Spleen (tissue), 11 donors: ENCODE measurements around the gene SPTBN1. TPM values are rescaled to one million over a fixed set of nuclear protein-coding genes. Genes with fewer than 3 reads are reported as not detected.
A peak's percentile ranks its signal among the peaks of the same experiment; 100 is the strongest.

ENCODE experiments used
- DNase-seq: peaks from one replicate; pipeline ENCODE4 v3.0.0-alpha.2; 2020
- H3K27ac ChIP-seq, 8 donors: fragments of 200-600 bp; sonication (generic) in 7 of 8; 1 replicate in 4 of 8; 2 replicates in 4 of 8; pipeline versions ENCODE4 v1.5.0 to v1.8.0; 2016 to 2021; ENCODE audit warnings: inconsistent platforms in 4 of 8, mild to moderate bottlenecking in 4 of 8, moderate library complexity in 1 of 8
- H3K27me3 ChIP-seq, 7 donors: fragments of 200-600 bp; sonication (generic) in 6 of 7; replicated peaks in 1 of 7; 1 replicate in 4 of 7; 2 replicates in 3 of 7; pipeline versions ENCODE4 v1.5.0 to v1.8.0; 2016 to 2021; ENCODE audit warnings: inconsistent platforms in 3 of 7, mild to moderate bottlenecking in 1 of 7
- H3K36me3 ChIP-seq, 6 donors: fragments of 200-600 bp; sonication (generic) in 5 of 6; 1 replicate in 4 of 6; 2 replicates in 2 of 6; pipeline versions ENCODE4 v1.5.0 to v1.8.0; 2016 to 2021; ENCODE audit warnings: inconsistent platforms in 2 of 6
- H3K4me1 ChIP-seq, 6 donors: fragments of 200-600 bp; sonication (generic) in 5 of 6; 1 replicate in 3 of 6; 2 replicates in 3 of 6; pipeline versions ENCODE4 v1.5.0 to v1.8.0; 2016 to 2021; ENCODE audit warnings: inconsistent platforms in 3 of 6
- H3K4me3 ChIP-seq, 8 donors: fragments of 200-600 bp; sonication (generic) in 7 of 8; 1 replicate in 4 of 8; 2 replicates in 4 of 8; pipeline versions ENCODE4 v1.5.0 to v1.8.0; 2016 to 2021; ENCODE audit warnings: inconsistent platforms in 4 of 8, mild to moderate bottlenecking in 4 of 8, moderate library complexity in 2 of 8
- H3K9me3 ChIP-seq, 8 donors: fragments of 200-600 bp; sonication (generic) in 7 of 8; 1 replicate in 4 of 8; 2 replicates in 4 of 8; pipeline versions ENCODE4 v1.5.0 to v1.8.0; 2016 to 2021; ENCODE audit warnings: inconsistent platforms in 4 of 8
- POLR2A ChIP-seq, 3 donors: fragments of 450-650 bp; IDR thresholded peaks; one replicate each; pipeline ENCODE4 v1.5.1; 2017; ENCODE audit warnings: antibody characterized with exemption in 3 of 3, mild to moderate bottlenecking in 1 of 3
- POLR2AphosphoS5 ChIP-seq, 3 donors: sonication (generic); formaldehyde crosslinking; IDR thresholded peaks; one replicate each; pipeline ENCODE4 v1.5.1; 2017; ENCODE audit warnings: antibody characterized with exemption in 3 of 3
- WGBS, 5 donors: extraction: QIAGEN DNeasy Blood & Tissue Kit in 3 of 5; methylation state at CpG; one replicate each; pipeline versions ENCODE4 v1.1.5 to v1.1.7; 2013 to 2018; 5-methylcytosine and 5-hydroxymethylcytosine counted together
- intact Hi-C: fragments of 100-400 bp; cut with DNase I; formaldehyde crosslinking; loops from one replicate; pipeline ENCODE4 v1.15.0; 2023; ENCODE audit warnings: low total_unique reads
- polyA plus RNA-seq, 3 donors: library from polyadenylated mRNA; stranded (reverse); fragments of 200-250 nt; gene quantifications; one replicate each; pipeline ENCODE4 v1.2.1, GENCODE V29; 2013
- total RNA-seq, 7 donors: library from RNA; depleted of rRNA in 3 of 7; stranded (reverse); fragments of >200 nt in 3 of 7; fragmentation: NEBNext Ultra II Directional in 4 of 7; extraction: Animal tissue kit (Norgen Biotek cat#: 25700) in 4 of 7; gene quantifications; one replicate each; pipeline versions ENCODE4 v1.1.0 to v1.2.1, GENCODE V29; 2016 to 2021
- TF ChIP-seq, protein P1 (sequence below), 11 experiments: fragments of 200-600 bp in 7 of 11; fragments of 450-650 bp in 4 of 11; sonication (generic) in 4 of 11; IDR thresholded peaks in 8 of 11; conservative IDR thresholded peaks in 3 of 11; 1 replicate in 7 of 11; 2 replicates in 4 of 11; pipeline versions ENCODE4 v1.4.0 to v1.8.0; 2016 to 2021; ENCODE audit warnings: antibody characterized with exemption in 11 of 11, inconsistent platforms in 4 of 11, mild to moderate bottlenecking in 1 of 11
- donor health status: healthy with polysubstance abuse.
- donor health status: DM: no; HTN: no; CAD: no; lungs with moderate emphysema.
- donor health status: DM: no; HTN: no; CAD: no.
- donor health status: Bipolar disorder and iron deficiency.
- donor health status: healthy.
- donor health status: DM: no; HTN: no; CAD: no.
- donor health status: DM: yes; HTN: yes; CAD: no.

Gene SPTBN1
- total and polyA plus RNA-seq, 10 donors: 32.7 to 352 (median 269) TPM

DNA sequence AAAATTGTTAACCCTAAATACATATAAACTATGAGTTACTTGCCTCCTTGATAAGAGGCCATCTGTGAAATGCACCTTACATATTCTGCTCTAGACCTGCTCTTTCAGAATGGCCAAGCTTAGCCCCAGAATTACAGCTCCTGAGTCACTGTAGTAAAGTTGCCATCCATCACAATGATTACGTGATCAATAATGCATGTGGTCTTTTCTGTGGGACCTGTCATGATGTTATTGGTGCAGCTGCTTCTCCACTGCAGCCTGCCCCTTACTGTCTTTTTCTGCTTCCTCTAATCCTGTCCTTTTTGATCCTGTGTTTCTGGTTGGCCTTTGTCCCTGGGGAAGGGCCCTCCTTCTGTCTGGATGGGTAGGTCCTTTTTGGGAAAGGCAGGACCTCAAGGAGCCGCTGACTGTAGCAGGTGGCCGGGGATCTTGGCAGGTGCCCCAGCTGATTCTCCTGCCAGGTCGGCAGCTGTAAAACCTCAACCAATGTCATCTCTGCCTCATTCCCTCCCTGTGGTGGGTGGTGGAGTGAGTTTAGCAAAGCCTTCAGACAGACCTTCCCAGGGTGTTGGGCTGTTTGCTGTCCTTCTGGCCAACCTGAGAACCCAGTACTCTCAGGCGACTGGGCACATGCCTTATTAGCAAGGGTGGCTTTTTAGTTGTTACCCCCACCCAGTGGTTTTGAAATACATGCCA lies 141.2 kb downstream of the SPTBN1 start:
- 41 to 58% (median 51%) methylated on average over 5 of the region's 5 CpGs for WGBS, 5 donors
- intact Hi-C loops: no loop called here

DNA sequence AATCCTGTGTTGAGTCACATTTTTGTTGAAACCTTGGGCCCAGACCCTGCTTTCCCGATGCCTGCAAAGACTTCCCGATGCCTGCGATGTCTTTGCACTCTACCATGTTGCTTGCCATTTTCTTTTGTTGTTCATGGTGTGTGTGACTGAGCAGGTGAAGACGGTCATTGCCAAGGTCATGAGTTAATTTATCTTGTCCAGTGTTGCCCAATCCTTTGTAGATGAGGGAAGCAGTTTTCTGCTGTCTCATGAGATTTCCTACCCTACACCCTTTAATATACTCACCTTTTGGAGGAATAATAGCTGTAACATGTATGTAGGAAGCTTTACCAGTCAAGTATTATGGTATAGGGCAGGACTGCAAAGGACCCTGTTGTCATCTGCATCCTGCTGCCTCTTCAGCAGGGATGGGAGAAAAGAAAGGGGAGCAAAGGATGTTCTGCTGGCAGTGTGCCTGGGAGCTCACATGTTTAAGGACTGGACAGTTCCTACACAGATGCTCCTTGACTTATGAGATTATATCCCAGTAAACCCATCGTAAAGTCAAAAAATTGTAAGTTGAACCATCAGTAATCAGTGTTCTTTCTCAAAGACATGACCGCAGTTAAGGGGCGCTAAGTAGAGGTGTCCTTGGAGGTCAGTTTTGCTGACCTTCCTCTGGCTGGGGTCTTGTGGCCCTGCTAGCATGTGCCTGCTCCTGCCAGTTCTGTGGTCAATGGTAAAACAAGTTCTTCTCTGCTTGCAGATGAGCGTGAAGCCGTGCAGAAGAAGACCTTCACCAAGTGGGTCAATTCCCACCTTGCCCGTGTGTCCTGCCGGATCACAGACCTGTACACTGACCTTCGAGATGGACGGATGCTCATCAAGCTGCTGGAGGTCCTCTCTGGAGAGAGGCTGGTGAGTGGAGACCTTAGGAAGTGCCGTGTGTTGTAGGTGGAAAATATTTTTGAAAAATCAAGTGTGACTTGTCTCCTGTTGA lies 142.5 kb downstream of the SPTBN1 start:
- Histone ChIP-seq H3K36me3 (peaks cover 0 to 23% (median 10%) of the 10 kb centered on the region in 6 donors), H3K4me3 (no peak overlapping the region), H3K27ac (peak overlapping the region in 5 of 8 donors; percentile 69 to 83 (median 78)), H3K9me3 (no peaks in the 10 kb centered on the region), H3K27me3 (no peaks in the 10 kb centered on the region), H3K4me1 (peaks cover 52 to 100% (median 91%) of the 10 kb centered on the region in 6 donors)
- no peak for DNase-seq
- intact Hi-C loops: no loop called here
- no peak for TF ChIP-seq POLR2A (IDR thresholded peaks at IDR 0.05)
- TF ChIP-seq POLR2AphosphoS5 (IDR thresholded peaks at IDR 0.05): no peak
- TF ChIP-seq, protein P1, sequence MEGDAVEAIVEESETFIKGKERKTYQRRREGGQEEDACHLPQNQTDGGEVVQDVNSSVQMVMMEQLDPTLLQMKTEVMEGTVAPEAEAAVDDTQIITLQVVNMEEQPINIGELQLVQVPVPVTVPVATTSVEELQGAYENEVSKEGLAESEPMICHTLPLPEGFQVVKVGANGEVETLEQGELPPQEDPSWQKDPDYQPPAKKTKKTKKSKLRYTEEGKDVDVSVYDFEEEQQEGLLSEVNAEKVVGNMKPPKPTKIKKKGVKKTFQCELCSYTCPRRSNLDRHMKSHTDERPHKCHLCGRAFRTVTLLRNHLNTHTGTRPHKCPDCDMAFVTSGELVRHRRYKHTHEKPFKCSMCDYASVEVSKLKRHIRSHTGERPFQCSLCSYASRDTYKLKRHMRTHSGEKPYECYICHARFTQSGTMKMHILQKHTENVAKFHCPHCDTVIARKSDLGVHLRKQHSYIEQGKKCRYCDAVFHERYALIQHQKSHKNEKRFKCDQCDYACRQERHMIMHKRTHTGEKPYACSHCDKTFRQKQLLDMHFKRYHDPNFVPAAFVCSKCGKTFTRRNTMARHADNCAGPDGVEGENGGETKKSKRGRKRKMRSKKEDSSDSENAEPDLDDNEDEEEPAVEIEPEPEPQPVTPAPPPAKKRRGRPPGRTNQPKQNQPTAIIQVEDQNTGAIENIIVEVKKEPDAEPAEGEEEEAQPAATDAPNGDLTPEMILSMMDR (IDR thresholded peaks at IDR 0.05 in 8 of 11, conservative IDR thresholded peaks at IDR 0.05 in 3 of 11): no peak
- 90 to 95% (median 93%) methylated on average over 14 of the region's 14 CpGs for WGBS, 5 donors

More for the DNA sequence above, 141.2 kb downstream of the SPTBN1 start:
- Histone ChIP-seq H3K27ac (peak overlapping the region; percentile 48 to 83 (median 74)), H3K4me1 (peaks cover 46 to 100% (median 87%) of the 10 kb centered on the region in 6 donors), H3K36me3 (peaks cover 0 to 31% (median 10%) of the 10 kb centered on the region in 6 donors), H3K27me3 (no peaks in the 10 kb centered on the region), H3K4me3 (peak overlapping the region in 1 of 8 donors; percentile 8), H3K9me3 (no peaks in the 10 kb centered on the region)
- no peak for DNase-seq
- no peak for TF ChIP-seq POLR2A (IDR thresholded peaks at IDR 0.05)
- peak in 1 of 3 donors; percentile 29 for TF ChIP-seq POLR2AphosphoS5 (IDR thresholded peaks at IDR 0.05)

DNA sequence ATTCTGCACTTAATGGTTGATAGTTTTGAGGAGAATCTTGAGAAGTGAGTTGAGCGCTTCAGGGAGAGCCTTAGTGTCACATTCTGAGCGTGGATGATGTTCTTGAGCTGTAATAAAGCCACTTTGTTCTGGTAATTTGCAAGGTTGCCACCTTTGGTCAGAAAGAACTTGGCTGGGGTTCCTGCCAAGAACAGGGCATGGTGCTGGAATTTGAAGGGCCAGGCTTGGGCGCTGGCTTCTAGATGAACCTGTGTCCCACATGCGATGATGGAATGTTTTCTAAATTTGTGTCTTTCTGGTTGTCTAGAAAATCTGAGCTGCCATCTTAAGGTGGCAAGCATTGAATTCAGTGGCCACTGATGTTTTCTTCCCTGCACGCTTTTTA lies 143.2 kb downstream of the SPTBN1 start:
- peak overlapping the region in 6 of 8 donors; percentile 53 to 83 (median 77) for H3K27ac ChIP-seq
- TF ChIP-seq, protein P1 (IDR thresholded peaks at IDR 0.05 in 8 of 11, conservative IDR thresholded peaks at IDR 0.05 in 3 of 11): no peak
- TF ChIP-seq POLR2A (IDR thresholded peaks at IDR 0.05) (no peak), POLR2AphosphoS5 (IDR thresholded peaks at IDR 0.05) (no peak)
- no peak overlapping the region for H3K4me3 ChIP-seq
- DNase-seq: no peak
- H3K27me3 ChIP-seq: no peaks in the 10 kb centered on the region
- 95 to 99% (median 97%) methylated on average over 5 of the region's 5 CpGs for WGBS, 5 donors
- no peaks in the 10 kb centered on the region for H3K9me3 ChIP-seq
- intact Hi-C loops: no loop called here
- H3K36me3 ChIP-seq: peaks cover 0 to 23% (median 10%) of the 10 kb centered on the region in 6 donors
- peaks cover 58 to 100% (median 91%) of the 10 kb centered on the region in 6 donors for H3K4me1 ChIP-seq

DNA sequence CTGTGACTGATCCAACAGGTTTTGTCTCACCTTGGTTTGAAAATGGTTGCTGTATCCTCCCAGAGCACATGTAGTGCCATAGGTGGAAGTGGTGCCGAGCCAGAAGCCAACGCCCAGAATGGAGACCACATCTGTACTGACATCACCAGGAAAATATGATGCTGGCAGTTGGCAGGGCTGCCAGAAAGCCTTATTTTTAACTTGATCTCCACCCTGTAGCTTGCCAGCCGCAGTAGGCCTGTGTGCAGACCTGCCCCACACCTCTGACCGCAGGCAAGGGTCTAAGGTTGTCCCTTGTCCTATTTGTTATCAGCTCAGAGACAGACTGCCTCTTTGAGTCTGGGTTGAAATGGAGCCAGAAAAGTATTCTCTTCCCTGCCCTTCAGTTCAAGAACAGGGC lies 143.8 kb downstream of the SPTBN1 start:
- Histone ChIP-seq H3K27ac (peak overlapping the region; percentile 51 to 83 (median 72)), H3K9me3 (no peaks in the 10 kb centered on the region), H3K36me3 (peaks cover 0 to 23% (median 10%) of the 10 kb centered on the region in 6 donors), H3K27me3 (no peaks in the 10 kb centered on the region), H3K4me1 (peaks cover 64 to 100% (median 91%) of the 10 kb centered on the region in 6 donors), H3K4me3 (no peak overlapping the region)
- TF ChIP-seq, protein P1 (IDR thresholded peaks at IDR 0.05 in 8 of 11, conservative IDR thresholded peaks at IDR 0.05 in 3 of 11): no peak
- TF ChIP-seq POLR2A (IDR thresholded peaks at IDR 0.05) (no peak), POLR2AphosphoS5 (IDR thresholded peaks at IDR 0.05) (peak in 2 of 3 donors; percentile 45 to 54)
- intact Hi-C loops: no loop called here
- WGBS, 5 donors: 68 to 74% (median 71%) methylated on average over 4 of the region's 4 CpGs
- DNase-seq: no peak
